ENCODE data around the gene FCSK.
"Not testable (repeated sequence)": the region's sequence is repeated elsewhere in the genome, so short reads cannot be mapped to it uniquely, and the experiment has no call there.

Gene FCSK

DNA sequence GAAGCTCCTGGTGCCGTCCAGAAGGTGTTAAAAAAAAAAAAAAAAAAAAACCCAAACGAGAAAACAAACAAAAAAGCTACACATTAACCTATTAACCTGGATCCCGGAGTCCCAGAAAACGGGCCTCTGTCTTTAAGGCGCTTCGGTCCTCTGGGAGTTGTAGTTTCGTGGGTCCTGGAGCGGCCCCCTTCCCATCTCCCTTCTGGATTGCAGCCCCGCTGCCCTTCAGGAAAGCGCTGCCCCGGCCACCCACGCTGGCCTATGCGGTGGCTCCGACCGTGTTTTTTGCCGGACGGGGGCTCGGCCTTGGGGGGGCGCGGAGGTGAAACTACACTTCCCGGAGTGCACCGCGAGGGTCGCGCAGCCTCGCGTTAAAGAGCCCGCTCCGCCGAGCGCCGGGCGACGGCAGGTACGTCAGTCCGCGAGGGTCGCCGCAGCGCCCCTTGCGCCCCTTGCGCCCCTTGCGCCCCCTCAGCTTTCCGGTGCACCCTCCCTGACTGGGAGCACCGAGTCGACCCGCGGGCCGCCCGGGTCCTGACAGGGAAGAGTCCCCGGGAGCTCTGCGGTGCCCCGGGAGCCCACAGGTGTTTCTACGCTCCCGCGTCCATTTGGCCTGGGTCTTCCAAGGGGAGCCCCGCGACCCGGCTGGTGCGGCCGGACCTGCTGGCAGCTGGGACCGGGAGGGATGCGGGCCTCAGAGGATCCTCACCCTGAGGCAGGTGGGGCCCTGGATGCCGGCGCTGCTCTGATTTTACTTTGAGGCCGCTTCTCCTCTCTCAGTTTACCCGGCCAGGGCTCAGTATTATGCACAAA is at the start of gene FCSK:
Gene FCSK (plus strand): TSS at position 374 of the 813 bp plus-strand sequence. CDS start 8,596 bp downstream, outside the sequence.
- DNase-seq (ENCODE audit: low read depth in 1 of 2, low spot score in 1 of 2): peak; percentile 48 to 50

DNA sequence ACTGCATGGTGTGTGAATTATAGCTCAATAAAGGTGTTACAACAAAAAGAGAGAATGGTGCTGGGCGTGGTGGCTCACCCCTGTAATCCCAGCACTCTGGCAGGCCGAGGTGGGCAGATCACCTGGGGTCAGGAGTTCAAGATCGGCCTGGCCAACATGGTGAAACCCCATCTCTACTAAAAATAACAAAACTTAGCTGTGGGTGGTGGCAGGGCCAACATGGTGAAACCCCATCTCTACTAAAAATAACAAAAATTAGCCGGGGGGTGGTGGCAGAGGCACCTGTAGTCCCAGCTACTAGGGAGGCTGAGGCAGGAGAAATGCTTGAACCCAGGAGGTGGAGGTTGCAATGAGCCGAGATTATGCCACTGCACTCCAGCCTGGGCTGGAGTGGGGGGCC is 48.3 kb upstream of the FCSK start:
- not testable (repeated sequence) for DNase-seq (ENCODE audit: low read depth in 1 of 2, low spot score in 1 of 2)

DNA sequence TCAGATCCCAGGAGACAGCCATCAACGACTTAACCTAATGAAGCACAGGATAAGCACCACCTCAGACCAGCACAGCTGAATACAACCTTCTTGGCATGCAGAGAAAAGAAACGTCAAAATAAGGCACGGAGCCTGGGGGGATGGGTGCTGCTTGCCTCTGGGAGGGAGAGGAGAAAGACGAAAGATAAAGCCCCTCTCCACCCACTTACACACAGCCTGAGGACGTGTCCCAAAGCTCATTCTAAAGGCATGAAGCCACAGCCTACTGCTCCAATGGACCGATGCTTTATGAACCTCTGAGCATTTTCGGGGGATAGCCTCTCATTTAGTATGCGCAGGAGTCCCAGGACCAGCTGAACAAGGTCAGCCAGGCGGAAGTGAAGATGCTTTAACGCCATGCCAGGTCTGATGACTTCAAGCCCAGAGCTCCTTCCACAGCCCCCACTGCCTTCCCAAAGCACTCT is 46.6 kb upstream of the FCSK start:
- DNase-seq (ENCODE audit: low read depth in 1 of 2, low spot score in 1 of 2): no peak

DNA sequence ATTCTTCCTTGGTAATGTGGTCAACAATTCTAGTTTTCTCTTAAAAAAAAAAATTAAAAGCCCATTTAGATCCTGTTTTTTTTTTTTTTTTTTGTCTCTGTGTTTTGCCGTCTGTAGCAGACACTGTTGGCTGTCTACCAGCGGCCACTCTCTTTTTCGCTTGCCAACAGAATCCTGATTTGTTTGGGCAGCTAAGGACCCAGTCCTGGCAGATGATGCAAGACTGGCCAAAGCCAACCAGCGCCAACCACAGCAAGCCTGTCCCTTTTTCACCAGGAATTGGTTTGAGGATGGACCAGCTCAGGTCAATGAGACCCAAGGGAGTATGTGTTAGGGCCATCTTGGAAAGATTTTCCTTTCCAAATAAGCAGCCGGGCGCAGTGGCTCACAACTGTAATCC is 43.7 kb upstream of the FCSK start:
- DNase-seq (ENCODE audit: low read depth in 1 of 2, low spot score in 1 of 2): no peak

DNA sequence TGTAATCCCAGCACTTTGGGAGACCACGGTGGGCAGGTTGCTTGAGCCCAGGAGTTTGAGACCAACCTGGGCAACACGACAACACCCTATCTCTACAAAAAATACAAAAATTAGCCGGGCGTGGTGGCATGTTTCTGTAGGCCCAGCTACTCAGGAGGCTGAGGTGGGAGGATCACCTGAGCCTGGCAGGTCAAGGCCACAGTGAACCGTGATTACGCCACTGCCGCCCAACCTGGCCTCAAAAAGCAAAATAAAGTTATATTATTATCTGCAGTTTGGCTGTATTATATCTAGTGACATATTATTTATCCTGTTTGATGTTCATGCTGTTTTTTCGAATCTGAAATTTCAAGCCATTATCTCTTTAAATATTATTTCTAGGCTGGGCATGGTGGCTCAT is 42.0 kb upstream of the FCSK start:
- no peak for DNase-seq (ENCODE audit: low read depth in 1 of 2, low spot score in 1 of 2)

DNA sequence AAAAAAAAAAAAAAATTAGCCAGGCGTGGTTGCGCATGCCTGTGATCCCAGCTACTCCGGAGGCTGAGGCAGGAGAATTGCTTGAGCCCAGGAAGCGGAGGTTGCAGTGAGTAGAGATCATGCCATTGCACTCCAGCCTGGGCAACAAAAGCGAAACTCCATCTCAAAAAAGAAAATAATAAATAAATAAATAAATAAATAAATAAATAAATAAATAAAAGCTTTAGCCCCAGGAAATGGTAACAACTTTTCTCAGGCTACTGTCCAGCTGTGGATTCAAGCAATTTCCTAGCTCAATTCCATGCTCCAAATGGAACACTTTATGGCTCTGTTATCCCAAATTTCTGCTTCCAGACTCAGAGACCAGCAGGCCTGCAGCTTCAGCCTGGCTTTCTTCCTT is 40.8 kb upstream of the FCSK start:
- DNase-seq (ENCODE audit: low read depth in 1 of 2, low spot score in 1 of 2): not testable (repeated sequence)

DNA sequence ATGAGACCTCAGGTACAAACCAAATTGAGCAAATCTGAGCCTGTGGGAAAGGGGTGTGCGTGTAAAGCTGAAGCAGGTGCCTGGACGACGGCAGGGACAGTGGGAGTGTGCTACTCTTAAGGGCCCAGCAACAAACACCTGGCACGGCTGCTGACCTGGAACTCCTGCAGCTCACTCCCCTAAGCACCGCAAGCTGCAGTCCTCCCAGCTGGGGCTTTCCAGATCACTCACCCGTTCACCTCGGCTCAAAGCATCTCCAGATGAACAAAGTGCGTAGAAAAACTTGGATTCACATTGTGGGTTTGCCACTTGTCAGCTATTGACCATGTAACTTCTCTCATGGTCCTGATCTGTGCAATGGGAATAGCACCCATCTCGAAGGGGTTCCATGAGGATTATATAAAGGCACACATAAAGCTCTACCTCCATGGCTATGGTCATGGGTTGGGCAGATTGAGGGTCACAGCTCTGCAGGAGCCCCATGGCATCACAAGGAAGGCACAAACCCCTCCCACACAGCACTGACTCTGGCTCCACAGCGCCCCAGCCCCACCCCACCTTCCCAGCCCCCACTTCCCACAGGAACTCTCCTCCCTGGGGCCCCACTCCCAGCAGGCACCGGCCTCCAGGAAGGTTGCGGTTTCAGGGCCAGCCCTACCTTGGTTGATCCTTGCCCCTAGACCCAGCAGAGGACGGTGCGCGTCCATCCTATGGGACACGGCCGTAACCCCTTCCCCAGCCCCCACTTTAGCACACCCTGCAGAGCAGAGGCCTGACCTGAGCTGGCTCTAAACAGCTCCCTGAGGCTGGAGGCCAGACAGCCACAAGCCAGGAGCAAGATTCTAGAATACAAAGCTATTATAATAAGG is 37.4 kb upstream of the FCSK start:
- DNase-seq (ENCODE audit: low read depth in 1 of 2, low spot score in 1 of 2): no peak

DNA sequence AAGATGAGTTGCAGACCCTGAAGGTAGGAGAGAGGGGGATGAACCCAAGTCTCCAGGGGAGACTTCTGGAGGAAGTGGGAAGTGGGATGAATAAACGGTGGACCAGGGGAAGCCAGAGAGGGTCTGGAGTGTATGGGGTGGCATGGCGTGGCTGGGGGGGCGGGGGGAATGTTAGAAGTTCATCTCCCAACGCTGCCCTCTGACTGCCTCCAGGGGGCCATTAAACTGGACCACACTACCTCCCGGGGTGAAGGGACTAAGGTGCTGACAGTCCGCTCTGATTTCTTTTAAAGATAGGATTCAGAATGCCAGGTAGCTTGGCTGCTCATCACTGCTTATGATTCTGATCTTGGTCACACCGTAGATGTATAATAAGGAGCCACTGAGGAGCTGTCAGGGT is 36.7 kb upstream of the FCSK start:
- DNase-seq (ENCODE audit: low read depth in 1 of 2, low spot score in 1 of 2): no peak

DNA sequence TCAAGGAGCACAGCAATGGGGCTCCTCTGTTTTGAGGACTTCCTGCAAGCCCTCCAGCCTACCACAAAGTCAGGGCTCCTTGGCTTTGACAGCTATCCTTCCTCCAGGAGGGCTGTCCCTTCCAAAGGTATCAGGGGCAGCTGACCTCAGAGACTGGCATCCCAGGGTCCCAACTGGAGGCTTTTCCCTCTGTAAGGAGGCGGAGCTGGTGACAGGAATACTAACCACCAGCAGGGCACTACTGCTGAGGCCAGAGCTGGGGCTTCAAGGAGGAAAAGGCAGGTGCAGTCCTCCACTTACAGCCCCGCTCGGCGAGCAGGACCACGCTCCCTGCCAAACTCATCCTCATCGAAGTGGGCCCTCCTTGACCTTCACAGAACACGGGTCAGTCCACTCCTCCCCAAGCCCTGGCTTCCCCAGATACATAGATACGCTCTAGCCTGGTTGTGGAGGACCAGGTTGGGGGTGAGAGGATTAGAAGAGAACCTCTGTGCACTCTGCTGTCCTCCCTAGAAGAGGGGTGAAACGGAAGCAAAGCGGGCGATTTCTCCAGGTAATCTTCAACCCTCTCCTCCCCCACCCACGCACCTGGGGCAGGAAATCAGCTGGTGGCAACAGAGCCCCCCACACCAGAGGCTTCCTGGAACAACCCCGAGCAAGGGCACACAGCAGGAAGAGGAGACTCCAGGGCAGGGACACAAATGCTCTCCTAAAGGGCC is 36.0 kb upstream of the FCSK start:
- no peak for DNase-seq (ENCODE audit: low read depth in 1 of 2, low spot score in 1 of 2)

DNA sequence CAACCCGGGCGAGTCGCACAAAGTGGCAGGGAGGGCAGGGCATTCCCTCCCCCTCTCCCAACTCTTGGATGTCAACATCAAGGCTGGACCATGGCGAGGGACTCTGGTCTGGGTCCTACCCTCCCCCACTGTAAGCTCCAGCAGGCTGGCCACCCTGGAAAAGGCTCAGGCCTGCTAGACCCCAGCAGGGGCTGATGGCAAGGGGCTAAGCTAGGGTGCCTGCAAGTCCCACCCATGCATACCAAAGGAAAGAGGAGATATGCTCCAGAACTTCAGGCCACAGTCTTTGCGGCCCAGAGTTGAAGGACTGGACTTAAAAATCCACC is 35.4 kb upstream of the FCSK start:
- no peak for DNase-seq (ENCODE audit: low read depth in 1 of 2, low spot score in 1 of 2)

DNA sequence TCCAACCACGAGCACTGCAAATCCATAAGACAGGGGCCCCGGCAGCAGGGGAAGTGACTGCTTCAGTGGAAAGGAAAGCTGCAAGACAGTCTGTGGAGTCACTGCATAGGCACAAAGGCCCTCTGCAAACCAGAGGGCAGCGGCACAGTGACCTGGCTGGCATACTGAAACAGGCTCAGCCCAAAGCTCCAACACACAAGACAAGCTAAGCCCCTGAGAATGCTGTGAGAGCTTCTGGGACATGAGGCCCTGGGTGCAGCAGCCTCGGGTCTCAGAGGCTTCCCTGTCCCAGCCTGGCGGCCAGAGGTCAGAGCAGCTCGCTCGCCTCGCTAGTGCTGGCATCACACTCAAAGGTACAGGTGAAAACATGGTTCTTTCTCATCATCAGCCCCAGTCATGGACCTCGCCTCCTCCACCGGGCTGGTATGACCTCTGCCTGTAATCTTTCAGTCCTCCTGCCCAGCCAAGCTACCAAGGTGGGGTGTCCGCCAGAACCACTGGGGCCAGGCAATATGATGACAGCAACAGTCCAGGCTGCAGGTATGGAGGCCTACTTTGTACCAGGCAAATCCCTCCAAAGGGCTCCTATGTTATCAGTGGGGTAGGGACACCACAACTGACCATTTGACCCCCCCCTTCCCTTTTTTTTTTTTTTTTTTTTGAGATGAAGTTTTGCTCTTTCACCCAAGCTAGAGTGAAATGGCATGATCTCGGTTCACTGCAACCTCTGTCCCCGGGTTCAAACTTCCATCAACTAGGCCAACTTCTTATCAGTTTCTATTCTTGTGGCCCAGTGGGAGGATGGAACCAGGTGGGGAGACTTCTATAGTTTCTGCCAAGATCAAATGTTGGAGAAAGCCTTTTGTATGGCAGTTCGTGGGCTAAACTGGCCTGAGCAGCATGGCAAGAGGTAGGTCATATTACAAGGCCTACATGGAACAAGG is 34.7 kb upstream of the FCSK start:
- DNase-seq (ENCODE audit: low read depth in 1 of 2, low spot score in 1 of 2): no peak

DNA sequence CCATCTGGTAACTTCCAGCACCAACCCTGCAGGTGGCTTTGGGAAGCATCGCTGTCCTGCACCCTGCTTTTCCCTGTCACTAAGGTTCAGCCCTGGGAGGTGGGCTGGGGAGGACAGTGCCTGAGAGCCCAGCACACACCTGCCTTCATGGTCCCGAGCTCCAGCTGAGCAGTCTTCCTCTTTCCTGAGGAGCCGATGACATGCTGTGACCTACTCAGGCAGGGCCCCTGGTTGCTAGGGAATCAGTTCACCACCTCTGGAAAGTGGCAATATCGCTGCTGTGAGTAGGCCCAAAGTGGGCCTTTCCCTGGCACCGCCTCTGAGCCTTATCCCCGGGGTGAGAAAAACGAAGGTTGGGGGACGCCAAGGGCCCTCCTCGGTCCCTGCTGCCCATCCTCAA is 33.4 kb upstream of the FCSK start:
- DNase-seq (ENCODE audit: low read depth in 1 of 2, low spot score in 1 of 2): no peak

DNA sequence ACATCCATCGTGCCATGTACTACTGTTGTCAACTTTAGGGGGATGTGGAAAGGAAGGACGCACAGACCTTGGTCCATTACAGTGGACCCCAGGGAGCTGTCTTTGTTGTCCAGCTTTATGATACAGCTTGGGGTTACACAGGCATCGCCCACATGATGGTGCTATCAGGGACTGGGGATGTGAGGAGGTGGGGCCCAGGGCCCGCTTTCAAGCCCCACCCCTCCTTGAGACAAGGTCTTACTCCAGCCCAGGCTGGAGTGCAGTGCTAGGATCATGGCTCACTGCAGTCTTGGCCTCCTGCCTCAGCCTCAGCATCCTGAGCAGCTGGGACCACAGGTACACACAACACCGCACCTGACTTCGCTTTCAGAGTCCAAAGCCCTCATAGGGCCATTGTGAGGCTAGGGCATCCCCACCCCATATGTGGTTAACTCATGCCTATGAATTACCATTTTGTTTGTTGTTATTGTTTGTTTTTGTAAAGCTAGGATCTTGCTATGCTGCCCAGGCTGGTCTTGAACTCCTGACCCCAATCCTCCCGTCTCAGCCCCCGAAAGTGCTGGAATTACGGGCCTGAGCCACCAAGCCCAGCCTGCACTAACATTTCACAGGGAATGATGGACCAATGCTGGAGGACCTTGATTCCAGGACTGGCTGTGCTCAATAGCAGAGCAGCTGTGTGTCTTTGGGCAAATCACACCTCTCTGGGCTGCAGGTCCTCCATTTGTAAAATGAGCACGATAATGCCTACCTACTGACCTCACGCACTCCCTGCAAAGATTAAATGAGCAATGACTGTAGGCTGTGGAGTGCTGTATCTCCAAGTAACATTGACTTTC is 32.7 kb upstream of the FCSK start:
- DNase-seq (ENCODE audit: low read depth in 1 of 2, low spot score in 1 of 2): no peak

DNA sequence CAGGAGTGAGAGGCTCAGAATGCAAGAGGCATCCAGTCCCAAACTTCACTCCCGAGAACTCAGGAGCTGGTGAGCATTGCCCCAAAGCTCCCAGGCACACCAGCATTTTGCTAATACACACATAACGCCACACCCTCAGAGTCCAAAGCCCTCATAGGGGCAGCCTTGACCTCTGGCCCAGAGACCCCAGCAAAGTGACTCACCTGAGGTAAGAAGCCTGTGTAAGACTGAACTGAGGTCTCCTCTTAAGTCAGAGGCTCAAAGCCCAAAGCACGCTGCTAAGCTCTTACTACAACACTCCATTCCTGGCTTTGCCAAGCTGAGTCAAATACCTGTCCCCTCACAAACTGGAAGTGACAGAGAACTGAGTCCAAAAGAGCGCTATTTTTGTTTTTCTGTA is 31.9 kb upstream of the FCSK start:
- DNase-seq (ENCODE audit: low read depth in 1 of 2, low spot score in 1 of 2): no peak

DNA sequence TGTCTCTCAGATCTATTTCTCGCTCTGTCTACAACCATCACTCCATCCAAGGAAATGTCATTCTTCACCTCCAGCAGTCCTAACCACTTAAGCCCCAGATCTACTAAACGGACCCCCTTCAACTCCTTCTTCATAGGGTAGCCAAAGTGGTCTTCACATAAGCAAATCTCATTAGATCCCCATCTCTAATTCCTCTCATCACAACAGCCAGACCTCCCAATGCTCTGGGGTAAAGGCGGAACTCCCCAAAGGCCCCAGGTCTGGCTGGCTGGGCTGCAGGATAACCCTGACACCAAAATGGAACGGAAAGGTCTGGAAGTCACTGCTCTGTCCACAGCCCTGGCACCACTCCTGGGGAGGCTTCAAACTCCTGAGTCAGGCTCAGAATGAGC is 26.6 kb upstream of the FCSK start:
- no peak for DNase-seq (ENCODE audit: low read depth in 1 of 2, low spot score in 1 of 2)

DNA sequence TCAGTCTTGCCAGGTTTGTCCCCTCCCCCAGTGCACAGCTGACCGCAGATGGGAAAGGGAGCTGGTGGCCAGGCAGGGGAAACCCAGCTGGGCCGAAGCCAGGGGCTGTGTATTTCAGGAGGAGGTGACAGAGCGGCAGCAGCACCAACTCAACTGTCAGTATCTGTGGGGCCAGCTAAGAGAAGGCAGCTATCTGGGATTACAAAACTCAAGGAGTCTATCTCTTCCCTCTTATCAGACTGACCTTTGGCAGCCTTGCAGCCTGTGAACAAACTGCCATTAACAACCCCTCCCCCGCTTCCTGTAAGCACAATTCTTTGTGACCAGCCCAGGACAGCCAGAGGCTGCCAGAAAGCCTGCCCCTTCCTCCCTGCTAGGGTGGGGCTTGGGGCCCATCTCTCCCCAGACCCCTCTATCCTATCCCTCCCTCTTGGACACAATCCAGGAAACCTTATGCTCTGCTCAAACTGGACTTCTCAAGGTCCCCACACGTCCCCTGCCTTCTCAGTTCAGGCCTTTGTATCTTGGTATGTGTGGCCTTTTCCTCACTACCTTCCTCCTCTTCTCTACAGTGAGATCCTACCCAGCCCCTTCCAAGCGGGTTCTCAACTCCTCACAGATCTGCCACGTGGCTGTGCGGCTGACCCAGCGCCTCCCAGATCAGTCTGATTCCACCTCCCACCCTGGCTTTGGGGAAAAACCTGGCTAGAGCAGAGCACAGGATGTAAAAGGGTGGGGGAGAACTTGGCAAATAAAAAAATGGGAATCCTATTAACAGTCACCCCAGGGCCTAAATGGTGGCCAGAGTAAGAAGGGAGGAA is 26.0 kb upstream of the FCSK start:
- DNase-seq (ENCODE audit: low read depth in 1 of 2, low spot score in 1 of 2): peak in 1 of 2 donors; percentile 17

DNA sequence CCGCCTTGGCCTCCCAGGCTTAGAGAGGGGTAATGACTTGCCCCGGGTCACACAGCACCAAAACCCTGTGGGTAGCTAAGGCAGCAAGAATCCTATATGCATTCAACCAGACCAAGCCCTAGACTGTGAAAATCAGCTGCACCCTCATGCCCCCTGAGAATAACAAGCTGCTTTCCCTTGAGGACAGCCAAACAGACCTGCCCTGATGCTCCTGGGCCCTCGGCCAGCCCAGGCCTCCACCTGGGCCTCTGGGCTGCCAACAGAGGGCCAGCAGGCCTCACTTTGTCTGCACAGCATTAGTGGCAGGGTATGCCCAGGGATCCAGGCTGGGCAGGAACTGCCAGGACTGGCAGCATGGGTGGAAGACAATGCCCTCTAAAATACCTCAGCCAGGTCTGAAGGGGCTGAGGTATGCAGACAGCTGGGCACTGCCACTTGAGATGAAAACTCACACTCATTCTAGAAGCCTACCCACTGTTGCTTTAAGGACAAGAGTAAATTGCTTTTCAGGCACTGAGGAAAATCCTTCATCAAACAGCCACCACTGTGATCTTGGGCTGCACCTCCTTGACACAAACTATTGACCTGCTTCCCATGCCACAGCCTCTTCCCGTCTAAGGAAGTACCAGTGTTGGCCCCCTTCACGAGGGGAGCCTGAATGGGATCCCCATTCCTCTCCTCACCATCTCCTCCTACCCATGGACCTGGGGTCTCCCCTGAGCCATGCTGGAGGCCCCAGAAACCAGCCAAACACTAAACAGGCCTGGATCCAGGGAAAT is 24.3 kb upstream of the FCSK start:
- DNase-seq (ENCODE audit: low read depth in 1 of 2, low spot score in 1 of 2): no peak
